B cell (primary cell): ENCODE measurements around the gene CTSO. TPM values are rescaled to one million over a fixed set of nuclear protein-coding genes. Genes with fewer than 3 reads are reported as not detected.

Experiments used
- ATAC-seq: fragments of 200-7000 bp; cut with Tn5 transposase; one replicate; pipeline ENCODE4 v1.10.0; 2021; ENCODE audit warnings: low read depth, mild to moderate bottlenecking, moderate number of reproducible peaks, moderate library complexity
- CTCF ChIA-PET: fragments of 350-600 bp; sonication (Branson Sonifier 250); formaldehyde crosslinking; loops from one replicate; lab custom pipeline; 2021; ENCODE audit warnings: antibody characterized with exemption, inconsistent platforms; lab: Charles Lee
- POLR2A ChIA-PET: fragments of 350-600 bp; sonication (Branson Sonifier 250); formaldehyde crosslinking; loops from one replicate; lab custom pipeline; 2021; ENCODE audit warnings: antibody characterized with exemption; lab: Charles Lee
- DNase-seq: peaks from one replicate; pipeline ENCODE4 v3.0.0; 2013
- H2AFZ ChIP-seq: 2 replicates; pipeline ENCODE4 v1.6.1; 2012; ENCODE audit warnings: mild to moderate bottlenecking, low read depth, low read length; ENCODE audit not compliant: insufficient read depth, poor library complexity, severe bottlenecking
- H3K27ac ChIP-seq, 2 donors: 1 replicate in 1 of 2; 2 replicates in 1 of 2; pipeline ENCODE4 v1.5.1; 2012 to 2013; ENCODE audit warnings: low read length in 2 of 2, mild to moderate bottlenecking in 2 of 2, moderate library complexity in 1 of 2
- H3K27me3 ChIP-seq, 4 experiments: fragments of 200-600 bp in 1 of 4; sonication (generic) in 1 of 4; replicated peaks in 1 of 4; 1 replicate in 2 of 4; 2 replicates in 2 of 4; pipeline versions ENCODE4 v1.6.1 to v1.7.0; 2013 to 2016; ENCODE audit warnings: low read length in 3 of 4, mild to moderate bottlenecking in 2 of 4, mixed read lengths in 1 of 4, moderate library complexity in 1 of 4; ENCODE audit not compliant: insufficient read depth in 4 of 4, control insufficient read depth in 3 of 4; ENCODE audit errors: control extremely low read depth in 1 of 4
- H3K36me3 ChIP-seq, 2 experiments: replicated peaks in 1 of 2; 1 replicate in 1 of 2; 2 replicates in 1 of 2; pipeline versions ENCODE4 v1.6.1 to v1.7.1; 2013; ENCODE audit warnings: low read length in 1 of 2; ENCODE audit not compliant: insufficient read depth in 2 of 2, control insufficient read depth in 1 of 2; ENCODE audit errors: control extremely low read depth in 1 of 2, extremely low read depth in 1 of 2
- H3K4me1 ChIP-seq, 2 donors: fragments of 200-600 bp in 1 of 2; sonication (generic) in 1 of 2; 1 replicate in 1 of 2; 2 replicates in 1 of 2; pipeline versions ENCODE4 v1.5.1 to v1.6.1; 2013 to 2017; ENCODE audit warnings: low read length in 2 of 2; ENCODE audit not compliant: control insufficient read depth in 2 of 2, insufficient read depth in 2 of 2
- H3K4me2 ChIP-seq: replicated peaks from 2 replicates; pipeline ENCODE3; 2012; ENCODE audit warnings: mild to moderate bottlenecking, low read depth, low read length; ENCODE audit not compliant: poor library complexity, severe bottlenecking
- H3K4me3 ChIP-seq, 5 experiments: fragments of 200-600 bp in 1 of 5; sonication (generic) in 1 of 5; 1 replicate in 3 of 5; 2 replicates in 2 of 5; pipeline versions ENCODE4 v1.5.1 to v1.7.0; 2011 to 2016; ENCODE audit warnings: low read length in 4 of 5, mild to moderate bottlenecking in 4 of 5, low read depth in 2 of 5, control low read depth in 1 of 5, moderate library complexity in 1 of 5; ENCODE audit not compliant: insufficient read depth in 1 of 5; ENCODE audit errors: control extremely low read depth in 1 of 5, extremely low read depth in 1 of 5
- H3K79me2 ChIP-seq: fragments of 200-600 bp; sonication (generic); one replicate; pipeline ENCODE4 v1.6.0; 2016; ENCODE audit warnings: low read length; ENCODE audit not compliant: control insufficient read depth, insufficient read depth
- H3K9ac ChIP-seq: fragments of 200-600 bp; sonication (generic); 2 replicates; pipeline ENCODE4 v1.6.1; 2017; ENCODE audit warnings: mild to moderate bottlenecking, low read length, moderate library complexity
- H3K9me3 ChIP-seq, 3 donors: one replicate each; pipeline versions ENCODE4 v1.6.1 to v1.7.1; 2013; ENCODE audit warnings: low read length in 2 of 3; ENCODE audit not compliant: control insufficient read depth in 2 of 3, insufficient read depth in 1 of 3; ENCODE audit errors: control extremely low read depth in 1 of 3
- H4K20me1 ChIP-seq: 2 replicates; pipeline ENCODE4 v1.6.0; 2012; ENCODE audit warnings: mild to moderate bottlenecking, low read length; ENCODE audit not compliant: insufficient read depth, control insufficient read depth, poor library complexity, severe bottlenecking
- H3K27ac Mint-ChIP-seq: one replicate; pipeline ENCODE4 v1.8.0; 2021; ENCODE audit warnings: mixed read lengths
- H3K27me3 Mint-ChIP-seq: one replicate; pipeline ENCODE4 v1.8.0; 2021; ENCODE audit warnings: mixed read lengths
- H3K4me1 Mint-ChIP-seq: one replicate; pipeline ENCODE4 v1.8.0; 2021; ENCODE audit warnings: mixed read lengths
- H3K4me3 Mint-ChIP-seq: one replicate; pipeline ENCODE4 v1.8.0; 2021; ENCODE audit warnings: mixed read lengths
- H3K9me3 Mint-ChIP-seq: one replicate; pipeline ENCODE4 v1.8.0; 2022; ENCODE audit warnings: mixed read lengths; ENCODE audit not compliant: insufficient read depth
- EZH2 ChIP-seq: IDR thresholded peaks from 2 replicates; pipeline ENCODE4 v1.6.1; 2012; ENCODE audit warnings: borderline replicate concordance, low read depth, mild to moderate bottlenecking, moderate library complexity, low read length; ENCODE audit not compliant: insufficient read depth, poor library complexity, severe bottlenecking
- WGBS: methylation state at CpG from one replicate; pipeline ENCODE4 v1.1.5; 2013; ENCODE audit warnings: missing lambda C conversion rate; ENCODE audit not compliant: insufficient coverage; 5-methylcytosine and 5-hydroxymethylcytosine counted together
- intact Hi-C: fragments of 100-400 bp; cut with micrococcal nuclease; formaldehyde crosslinking; loops from one replicate; pipeline ENCODE4 v1.10.0; 2022
- polyA plus RNA-seq: library from polyadenylated mRNA; depleted of rRNA; stranded (reverse); fragments of >200 nt; gene quantifications from 2 replicates; pipeline ENCODE4 v1.2.3, GENCODE V29; 2012
- total RNA-seq, 2 donors: library from RNA; stranded (reverse); fragments of 120-200 nt in 1 of 2; gene quantifications; 1 replicate in 1 of 2; 2 replicates in 1 of 2; pipeline versions ENCODE4 v1.2.3 to v1.2.4, GENCODE V29; 2013 to 2022
- TF ChIP-seq, protein P1 (sequence below): fragments of 200-600 bp; IDR thresholded peaks from one replicate; pipeline ENCODE4 v1.8.0; 2022; ENCODE audit warnings: antibody characterized with exemption, mild to moderate bottlenecking

CTSO gene
- total and polyA plus RNA-seq, 2 donors (not counting 1 experiment from before 2014, with no cell fraction given), result 8.5 to 15.5 TPM

DNA sequence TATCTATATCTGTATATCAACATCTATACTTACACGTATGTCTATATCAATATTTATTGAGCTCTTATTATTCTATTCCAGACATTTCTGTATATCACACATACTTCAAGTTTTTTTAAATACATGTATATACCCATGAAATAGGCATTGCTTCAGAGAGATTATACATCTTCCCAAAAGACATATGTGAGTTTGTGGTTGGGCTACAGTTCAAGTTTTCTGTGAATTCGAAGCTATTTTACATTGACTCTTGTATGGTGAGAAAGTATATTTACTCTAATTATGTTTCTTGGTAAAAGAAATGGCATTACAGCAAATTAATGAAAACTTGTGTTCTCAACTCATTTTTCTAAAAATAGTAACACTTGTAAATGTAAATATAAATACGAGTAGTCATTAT lies 46.8 kb upstream of the CTSO start:
- Histone ChIP-seq H3K4me3 (no peak overlapping the region), H3K4me2 (no peak overlapping the region), H3K9ac (no peak overlapping the region), H3K79me2 (no peaks in the 10 kb centered on the region), H3K9me3 (peaks cover 0 to 11% (median 0%) of the 10 kb centered on the region in 3 donors), H3K4me1 (no peaks in the 10 kb centered on the region), H3K36me3 (no peaks in the 10 kb centered on the region), H4K20me1 (no peaks in the 10 kb centered on the region), H3K27ac (no peak overlapping the region), H3K27me3 (no peaks in the 10 kb centered on the region), H2AFZ (no peak overlapping the region)
- no peak overlapping the region for H3K27ac Mint-ChIP-seq
- CTCF ChIA-PET, result no interaction called here
- no peaks in the 10 kb centered on the region for H3K27me3 Mint-ChIP-seq
- POLR2A ChIA-PET, result no interaction called here
- TF ChIP-seq EZH2, result no peak
- TF ChIP-seq, protein P1, sequence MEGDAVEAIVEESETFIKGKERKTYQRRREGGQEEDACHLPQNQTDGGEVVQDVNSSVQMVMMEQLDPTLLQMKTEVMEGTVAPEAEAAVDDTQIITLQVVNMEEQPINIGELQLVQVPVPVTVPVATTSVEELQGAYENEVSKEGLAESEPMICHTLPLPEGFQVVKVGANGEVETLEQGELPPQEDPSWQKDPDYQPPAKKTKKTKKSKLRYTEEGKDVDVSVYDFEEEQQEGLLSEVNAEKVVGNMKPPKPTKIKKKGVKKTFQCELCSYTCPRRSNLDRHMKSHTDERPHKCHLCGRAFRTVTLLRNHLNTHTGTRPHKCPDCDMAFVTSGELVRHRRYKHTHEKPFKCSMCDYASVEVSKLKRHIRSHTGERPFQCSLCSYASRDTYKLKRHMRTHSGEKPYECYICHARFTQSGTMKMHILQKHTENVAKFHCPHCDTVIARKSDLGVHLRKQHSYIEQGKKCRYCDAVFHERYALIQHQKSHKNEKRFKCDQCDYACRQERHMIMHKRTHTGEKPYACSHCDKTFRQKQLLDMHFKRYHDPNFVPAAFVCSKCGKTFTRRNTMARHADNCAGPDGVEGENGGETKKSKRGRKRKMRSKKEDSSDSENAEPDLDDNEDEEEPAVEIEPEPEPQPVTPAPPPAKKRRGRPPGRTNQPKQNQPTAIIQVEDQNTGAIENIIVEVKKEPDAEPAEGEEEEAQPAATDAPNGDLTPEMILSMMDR, result no peak
- WGBS, result no CpG with 5 or more reads among the region's 3 CpGs
- no peaks in the 10 kb centered on the region for H3K4me1 Mint-ChIP-seq
- H3K4me3 Mint-ChIP-seq, result no peak overlapping the region
- intact Hi-C loops, result no loop called here
- DNase-seq, result no peak
- H3K9me3 Mint-ChIP-seq, result peaks cover 2% of the 10 kb centered on the region
- ATAC-seq, result no peak

DNA sequence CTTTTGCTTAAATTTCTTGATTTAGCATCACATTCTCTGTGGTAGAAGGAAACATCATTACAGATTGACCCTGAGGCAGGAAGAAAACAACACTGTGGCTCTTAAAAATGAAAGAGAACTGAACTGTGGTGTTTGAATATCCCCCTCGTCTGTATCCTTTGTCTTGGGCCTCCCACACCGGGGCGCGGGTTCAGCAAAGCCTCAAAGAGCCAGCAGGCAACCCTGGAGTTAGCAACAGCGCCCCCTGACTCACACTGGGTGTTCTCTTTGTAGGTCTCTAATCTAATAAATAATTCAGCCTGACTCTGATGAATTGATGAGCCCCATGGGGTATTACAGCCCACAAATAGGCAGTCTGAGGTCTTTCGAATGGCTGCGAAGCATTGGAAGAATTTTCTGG lies 46.1 kb upstream of the CTSO start:
- no peaks in the 10 kb centered on the region for H3K79me2 ChIP-seq
- ATAC-seq (no peak), DNase-seq (no peak)
- intact Hi-C loops, result no loop called here
- H3K36me3 ChIP-seq, result no peaks in the 10 kb centered on the region
- no peak overlapping the region for H3K4me2 ChIP-seq
- H3K4me1 ChIP-seq, result no peaks in the 10 kb centered on the region
- WGBS, result 39% methylated on average over 4 of the region's 7 CpGs
- Mint-ChIP-seq H3K27ac (no peak overlapping the region), H3K4me3 (no peak overlapping the region), H3K4me1 (no peaks in the 10 kb centered on the region), H3K9me3 (peaks cover 2% of the 10 kb centered on the region), H3K27me3 (no peaks in the 10 kb centered on the region)
- no peaks in the 10 kb centered on the region for H3K27me3 ChIP-seq
- H3K9ac ChIP-seq, result no peak overlapping the region
- H4K20me1 ChIP-seq, result no peaks in the 10 kb centered on the region
- POLR2A ChIA-PET, result no interaction called here
- CTCF ChIA-PET, result no interaction called here
- H3K9me3 ChIP-seq, result peaks cover 0 to 11% (median 0%) of the 10 kb centered on the region in 3 donors
- TF ChIP-seq EZH2, result no peak
- TF ChIP-seq, protein P1, result no peak
- no peak overlapping the region for H2AFZ ChIP-seq
- no peak overlapping the region for H3K4me3 ChIP-seq
- H3K27ac ChIP-seq, result no peak overlapping the region
